NT2/D1 (cell line): ENCODE results near the gene HERC6.

ENCODE experiments used
- SUZ12 ChIP-seq: IDR thresholded peaks from 2 replicates; pipeline ENCODE4 v1.6.1; 2011; ENCODE audit not compliant: insufficient read length, insufficient read depth; ENCODE audit errors: extremely low read depth
- YY1 ChIP-seq: IDR thresholded peaks from 2 replicates; pipeline ENCODE4 v1.6.1; 2011; ENCODE audit not compliant: insufficient read length, insufficient read depth
- ZNF274 ChIP-seq: IDR thresholded peaks from 2 replicates; pipeline ENCODE4 v1.6.1; 2011; ENCODE audit warnings: mild to moderate bottlenecking, low read depth, low read length

DNA sequence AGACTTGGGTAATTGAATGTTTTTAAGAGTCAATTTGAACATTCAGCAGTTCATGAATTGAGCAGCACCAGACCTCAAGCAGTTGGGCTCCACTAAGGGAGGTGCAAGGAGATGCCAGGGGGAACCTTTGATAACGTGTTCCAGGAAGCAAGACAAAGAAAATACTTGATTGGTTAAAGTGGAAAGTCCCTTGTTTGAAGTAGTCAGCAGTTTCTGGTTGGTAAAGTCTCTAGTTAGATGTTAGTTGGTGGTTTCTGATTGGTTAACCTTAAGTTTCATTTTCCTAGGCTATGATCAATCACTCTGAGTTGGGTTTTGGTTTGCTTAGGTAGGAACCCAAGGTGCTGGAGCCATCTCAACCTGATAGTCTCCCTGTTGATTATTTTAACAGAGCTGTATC is 4.0 kb downstream of the HERC6 start:
- no peak for TF ChIP-seq ZNF274
- TF ChIP-seq YY1 = no peak
- no peak for TF ChIP-seq SUZ12
